Mesendoderm (in vitro differentiated cells): ENCODE results near the gene STON1.
"Not testable (repeated sequence)": the region's sequence is repeated elsewhere in the genome, so short reads cannot be mapped to it uniquely, and the experiment has no call there.

Source experiments
- DNase-seq: peaks from one replicate; pipeline ENCODE4 v3.0.0; 2013
- H2AK5ac ChIP-seq: 2 replicates; pipeline ENCODE4 v1.6.1; 2013; ENCODE audit warnings: low read length, inconsistent platforms
- H2BK120ac ChIP-seq: 2 replicates; pipeline ENCODE4 v1.6.1; 2013; ENCODE audit warnings: low read depth, mild to moderate bottlenecking, low read length, moderate library complexity, mixed read lengths
- H2BK15ac ChIP-seq: replicated peaks from 2 replicates; pipeline ENCODE4 v1.6.1; 2013; ENCODE audit warnings: low read depth, mild to moderate bottlenecking, moderate library complexity
- H2BK5ac ChIP-seq: 2 replicates; pipeline ENCODE4 v1.6.1; 2013; ENCODE audit warnings: low read length, inconsistent platforms
- H3K18ac ChIP-seq: 2 replicates; pipeline ENCODE4 v1.6.1; 2013; ENCODE audit warnings: mild to moderate bottlenecking, low read length, mixed read lengths
- H3K23ac ChIP-seq: one replicate; pipeline ENCODE4 v1.6.1; 2013; ENCODE audit warnings: low read length
- H3K27ac ChIP-seq: 2 replicates; pipeline ENCODE4 v1.5.1; 2013; ENCODE audit warnings: low read depth, mild to moderate bottlenecking, inconsistent platforms, low read length, moderate library complexity
- H3K27me3 ChIP-seq: 2 replicates; pipeline ENCODE4 v1.6.1; 2013; ENCODE audit warnings: low read length, control low read depth, mild to moderate bottlenecking, inconsistent platforms; ENCODE audit not compliant: insufficient read depth, poor library complexity
- H3K36me3 ChIP-seq: 2 replicates; pipeline ENCODE4 v1.6.1; 2013; ENCODE audit warnings: low read length, inconsistent platforms; ENCODE audit not compliant: control insufficient read depth, insufficient read depth
- H3K4ac ChIP-seq: one replicate; pipeline ENCODE4 v1.6.1; 2013; ENCODE audit warnings: low read depth, mild to moderate bottlenecking, low read length, moderate library complexity
- H3K4me1 ChIP-seq: 2 replicates; pipeline ENCODE4 v1.6.1; 2013; ENCODE audit warnings: low read depth, low read length, inconsistent platforms; ENCODE audit not compliant: control insufficient read depth
- H3K4me2 ChIP-seq: 2 replicates; pipeline ENCODE4 v1.6.1; 2013; ENCODE audit warnings: low read length
- H3K4me3 ChIP-seq: 2 replicates; pipeline ENCODE4 v1.5.1; 2013; ENCODE audit warnings: mild to moderate bottlenecking, low read length
- H3K56ac ChIP-seq: one replicate; pipeline ENCODE4 v1.6.1; 2013; ENCODE audit warnings: low read length
- H3K79me1 ChIP-seq: 2 replicates; pipeline ENCODE4 v1.6.1; 2013; ENCODE audit warnings: low read length, inconsistent platforms
- H3K79me2 ChIP-seq: 2 replicates; pipeline ENCODE4 v1.6.1; 2013; ENCODE audit warnings: mild to moderate bottlenecking, low read length; ENCODE audit not compliant: control insufficient read depth, insufficient read depth
- H3K9ac ChIP-seq: 2 replicates; pipeline ENCODE4 v1.6.1; 2013; ENCODE audit warnings: low read length, inconsistent platforms
- H4K5ac ChIP-seq: one replicate; pipeline ENCODE4 v1.6.1; 2013; ENCODE audit warnings: low read length
- H4K8ac ChIP-seq: one replicate; pipeline ENCODE4 v1.6.1; 2013; ENCODE audit warnings: low read depth, mild to moderate bottlenecking, control low read depth, low read length, moderate library complexity
- WGBS: extraction: QIAGEN DNeasy Blood & Tissue Kit; methylation state at CpG from one replicate; pipeline ENCODE4 v1.1.7; 2013; ENCODE audit warnings: low lambda C conversion rate, missing lambda C conversion rate; ENCODE audit not compliant: insufficient coverage; ENCODE audit errors: extremely low coverage; 5-methylcytosine and 5-hydroxymethylcytosine counted together

STON1 gene

DNA sequence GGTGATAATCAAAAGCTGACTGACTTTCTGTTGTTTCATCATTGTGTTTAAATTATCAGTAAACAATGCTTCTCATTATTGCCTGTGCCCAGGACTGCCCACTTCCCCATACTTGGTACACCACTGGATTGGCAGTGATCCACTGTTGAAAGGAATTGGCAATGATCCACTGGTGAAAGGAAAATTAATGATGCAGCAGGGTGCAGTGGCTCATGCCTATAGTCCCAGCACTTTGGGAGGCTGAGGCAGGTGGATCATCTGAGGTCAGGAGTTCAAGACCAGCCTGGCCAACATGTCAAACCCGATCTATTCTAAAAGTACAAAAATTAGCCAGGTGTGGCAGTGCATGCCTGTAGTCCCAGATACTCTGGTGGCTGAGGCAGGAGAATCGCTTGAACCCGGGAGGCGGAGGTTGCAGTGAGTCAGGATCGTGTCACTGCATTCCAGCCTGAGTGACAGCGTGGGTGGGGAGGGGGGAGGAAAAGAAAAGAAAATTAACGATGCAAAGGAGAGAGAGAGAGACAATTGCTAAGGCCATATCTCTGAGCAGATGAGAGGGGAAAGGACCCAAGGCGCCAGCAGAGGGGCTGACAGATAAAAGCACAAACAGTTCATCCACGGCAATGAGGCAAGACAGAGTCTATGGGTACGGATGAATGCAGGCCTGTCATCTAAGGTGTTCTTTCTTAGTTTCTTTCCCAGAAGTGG lies 77.5 kb downstream of the STON1 start:
- Histone ChIP-seq H3K23ac (no peak overlapping the region), H4K5ac (no peak overlapping the region), H3K4me2 (no peak overlapping the region), H3K4me3 (no peak overlapping the region), H3K4ac (no peak overlapping the region), H2BK15ac (no peak overlapping the region), H2AK5ac (no peak overlapping the region), H2BK120ac (no peak overlapping the region), H3K27ac (no peak overlapping the region), H3K56ac (no peak overlapping the region), H3K79me1 (no peaks in the 10 kb centered on the region), H3K9ac (no peak overlapping the region), H3K79me2 (no peaks in the 10 kb centered on the region), H3K27me3 (no peaks in the 10 kb centered on the region), H3K36me3 (no peaks in the 10 kb centered on the region), H2BK5ac (no peak overlapping the region), H4K8ac (no peak overlapping the region), H3K18ac (no peak overlapping the region), H3K4me1 (no peaks in the 10 kb centered on the region)
- DNase-seq: no peak
- no CpG with 5 or more reads among the region's 10 CpGs for WGBS

DNA sequence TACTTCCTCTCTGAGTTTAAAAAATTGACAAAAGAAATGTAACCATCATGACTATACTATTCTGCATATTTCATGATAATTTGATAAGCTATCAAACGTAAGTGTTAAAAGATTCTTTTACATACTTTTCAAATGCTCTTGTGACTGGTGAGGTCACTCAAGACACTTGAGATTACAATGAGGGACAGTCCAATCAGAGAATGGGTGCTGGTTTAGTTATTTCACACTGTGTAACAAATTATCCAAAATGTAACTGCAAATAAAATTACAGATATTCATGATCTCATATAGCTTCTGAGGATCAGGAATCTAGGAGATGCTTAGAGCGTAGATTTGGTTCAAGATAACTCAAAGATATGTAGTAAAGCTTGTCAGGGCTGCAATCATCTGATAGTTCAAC lies 83.3 kb downstream of the STON1 start:
- H3K4me3 ChIP-seq: no peak overlapping the region
- no peak overlapping the region for H4K5ac ChIP-seq
- H2AK5ac ChIP-seq: no peak overlapping the region
- no peak overlapping the region for H2BK15ac ChIP-seq
- H3K27me3 ChIP-seq: no peaks in the 10 kb centered on the region
- H3K79me2 ChIP-seq: no peaks in the 10 kb centered on the region
- H3K9ac ChIP-seq: no peak overlapping the region
- no CpG with 5 or more reads among the region's 2 CpGs for WGBS
- H3K4me2 ChIP-seq: no peak overlapping the region
- H3K23ac ChIP-seq: no peak overlapping the region
- H3K56ac ChIP-seq: no peak overlapping the region
- no peaks in the 10 kb centered on the region for H3K79me1 ChIP-seq
- H3K27ac ChIP-seq: no peak overlapping the region
- no peak overlapping the region for H2BK5ac ChIP-seq
- no peak overlapping the region for H4K8ac ChIP-seq
- no peak overlapping the region for H3K18ac ChIP-seq
- H3K4ac ChIP-seq: no peak overlapping the region
- DNase-seq: no peak
- no peaks in the 10 kb centered on the region for H3K36me3 ChIP-seq
- no peak overlapping the region for H2BK120ac ChIP-seq
- H3K4me1 ChIP-seq: no peaks in the 10 kb centered on the region

DNA sequence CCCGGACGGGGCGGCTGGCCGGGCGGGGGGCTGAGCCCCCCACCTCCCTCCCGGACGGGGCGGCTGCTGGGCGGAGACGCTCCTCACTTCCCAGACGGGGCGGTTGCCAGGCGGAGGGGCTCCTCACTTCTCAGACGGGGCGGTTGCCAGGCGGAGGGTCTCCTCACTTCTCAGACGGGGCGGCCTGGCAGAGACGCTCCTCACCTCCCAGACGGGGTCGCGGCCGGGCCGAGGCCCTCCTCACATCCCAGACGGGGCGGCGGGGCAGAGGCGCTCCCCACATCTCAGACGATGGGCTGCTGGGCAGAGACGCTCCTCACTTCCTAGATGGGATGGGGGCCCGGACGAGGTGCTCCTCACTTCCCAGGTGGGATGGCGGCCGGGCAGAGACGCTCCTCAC lies 84.6 kb downstream of the STON1 start:
- H3K4me3 ChIP-seq, H3K9ac ChIP-seq, H2AK5ac ChIP-seq, H4K5ac ChIP-seq, H3K4me1 ChIP-seq, H2BK15ac ChIP-seq, H3K4ac ChIP-seq, H3K56ac ChIP-seq, H2BK5ac ChIP-seq, H3K18ac ChIP-seq, H3K79me2 ChIP-seq, H4K8ac ChIP-seq, H3K27ac ChIP-seq, H3K27me3 ChIP-seq, H3K4me2 ChIP-seq, H2BK120ac ChIP-seq, H3K36me3 ChIP-seq, H3K79me1 ChIP-seq, H3K23ac ChIP-seq, DNase-seq: not testable (repeated sequence)
- no CpG with 5 or more reads among the region's 35 CpGs for WGBS

DNA sequence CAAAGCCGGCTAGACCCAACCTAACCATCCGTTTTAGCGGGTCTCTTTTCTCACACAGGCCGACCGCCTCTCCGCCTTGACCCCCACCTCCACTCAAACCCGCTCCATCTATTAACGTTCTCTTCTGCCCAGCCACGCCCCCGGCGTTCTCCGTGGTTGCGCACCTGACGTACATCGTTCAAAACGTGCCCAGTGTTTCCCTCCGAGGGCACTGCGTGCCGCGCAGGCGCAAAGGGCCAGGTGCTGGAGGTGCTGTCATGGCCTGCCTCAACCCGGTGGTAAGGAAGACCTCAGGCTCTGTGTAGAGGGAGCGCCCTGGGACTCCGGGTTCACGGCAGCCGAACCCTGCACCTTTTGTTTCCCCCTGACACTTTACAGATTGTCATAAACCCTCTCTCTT lies 87.7 kb downstream of the STON1 start, which contains the start of gene GTF2A1L:
GTF2A1L (plus strand) TSS at position 239 of the 400 bp plus-strand sequence; CDS start at position 258, 19 bp downstream.
- H3K36me3 ChIP-seq: no peaks in the 10 kb centered on the region
- H3K79me1 ChIP-seq: no peaks in the 10 kb centered on the region
- H3K27me3 ChIP-seq: no peaks in the 10 kb centered on the region
- H2BK15ac ChIP-seq: no peak within 1 kb of the TSS
- H3K23ac ChIP-seq: no peak within 1 kb of the TSS
- H3K9ac ChIP-seq: no peak within 1 kb of the TSS
- no peak within 1 kb of the TSS for H3K4ac ChIP-seq
- no peak within 1 kb of the TSS for H3K4me2 ChIP-seq
- no peak within 1 kb of the TSS for H3K56ac ChIP-seq
- no peak within 1 kb of the TSS for H3K27ac ChIP-seq
- DNase-seq: no peak
- no CpG with 5 or more reads among the region's 26 CpGs for WGBS
- H4K8ac ChIP-seq: no peak within 1 kb of the TSS
- H2AK5ac ChIP-seq: no peak within 1 kb of the TSS
- no peak within 1 kb of the TSS for H2BK120ac ChIP-seq
- no peak within 1 kb of the TSS for H3K4me3 ChIP-seq
- no peaks in the 10 kb centered on the region for H3K4me1 ChIP-seq
- no peak within 1 kb of the TSS for H2BK5ac ChIP-seq
- H4K5ac ChIP-seq: no peak within 1 kb of the TSS
- H3K79me2 ChIP-seq: no peaks in the 10 kb centered on the region
- H3K18ac ChIP-seq: no peak within 1 kb of the TSS

DNA sequence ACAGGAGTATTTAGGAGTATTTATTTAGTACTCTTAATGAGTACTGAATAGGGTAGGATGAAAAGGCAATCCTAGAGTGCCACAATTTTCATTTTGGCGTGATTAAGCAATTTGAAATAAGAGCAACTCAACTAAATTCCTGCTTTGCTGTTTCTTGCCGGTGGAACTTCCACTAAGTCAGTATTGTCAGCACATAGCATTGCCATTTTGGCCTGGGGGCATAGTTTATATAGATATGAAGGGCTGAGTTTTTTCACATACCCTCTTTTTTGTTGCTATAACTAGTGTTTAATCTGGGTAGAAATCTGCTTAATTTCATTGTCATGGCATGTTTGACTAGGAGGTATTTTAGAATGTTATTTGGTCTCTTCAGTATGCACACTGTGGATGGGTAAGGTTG lies 89.6 kb downstream of the STON1 start:
- H3K79me2 ChIP-seq: no peaks in the 10 kb centered on the region
- no peaks in the 10 kb centered on the region for H3K79me1 ChIP-seq
- no peaks in the 10 kb centered on the region for H3K4me1 ChIP-seq
- H3K36me3 ChIP-seq: no peaks in the 10 kb centered on the region
- H3K27me3 ChIP-seq: no peaks in the 10 kb centered on the region
- no peak overlapping the region for H2AK5ac ChIP-seq
- H3K4me3 ChIP-seq: no peak overlapping the region
- no peak overlapping the region for H2BK15ac ChIP-seq
- H3K9ac ChIP-seq: no peak overlapping the region
- no peak overlapping the region for H4K5ac ChIP-seq
- H3K4ac ChIP-seq: no peak overlapping the region
- no peak overlapping the region for H3K4me2 ChIP-seq
- H3K18ac ChIP-seq: no peak overlapping the region
- H3K23ac ChIP-seq: no peak overlapping the region
- H3K56ac ChIP-seq: no peak overlapping the region
- DNase-seq: no peak
- H2BK5ac ChIP-seq: no peak overlapping the region
- H2BK120ac ChIP-seq: no peak overlapping the region
- H4K8ac ChIP-seq: no peak overlapping the region
- no CpG with 5 or more reads among the region's 2 CpGs for WGBS
- H3K27ac ChIP-seq: no peak overlapping the region

DNA sequence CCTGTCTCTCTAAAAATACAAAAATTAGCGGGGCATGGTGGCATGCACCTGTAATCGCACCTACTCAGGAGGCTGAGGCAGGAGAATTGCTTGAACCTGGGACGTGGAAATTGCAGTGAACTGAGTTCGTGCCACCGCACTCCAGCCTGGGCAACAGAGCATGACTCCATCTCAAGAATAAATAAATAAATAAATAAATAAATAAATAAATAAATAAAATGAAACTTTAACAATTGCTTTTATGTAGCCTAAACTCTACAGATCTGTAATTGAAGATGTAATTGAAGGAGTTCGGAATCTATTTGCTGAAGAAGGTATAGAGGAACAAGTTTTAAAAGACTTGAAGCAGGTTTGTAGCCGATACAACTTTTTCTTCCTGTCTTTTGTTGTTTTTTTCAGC lies 90.7 kb downstream of the STON1 start:
- Histone ChIP-seq H3K4ac (no peak overlapping the region), H3K27me3 (no peaks in the 10 kb centered on the region), H2AK5ac (no peak overlapping the region), H2BK15ac (no peak overlapping the region), H3K4me2 (no peak overlapping the region), H4K5ac (no peak overlapping the region), H2BK5ac (no peak overlapping the region), H3K18ac (no peak overlapping the region), H4K8ac (no peak overlapping the region), H3K79me2 (no peaks in the 10 kb centered on the region), H3K79me1 (no peaks in the 10 kb centered on the region), H3K9ac (no peak overlapping the region), H3K56ac (no peak overlapping the region), H3K4me1 (no peaks in the 10 kb centered on the region), H3K23ac (no peak overlapping the region), H3K27ac (no peak overlapping the region), H3K4me3 (no peak overlapping the region), H2BK120ac (no peak overlapping the region), H3K36me3 (no peaks in the 10 kb centered on the region)
- no peak for DNase-seq
- no CpG with 5 or more reads among the region's 7 CpGs for WGBS
